Testis (tissue), 3 donors: Measurements from ENCODE around the gene NRCAM. TPM values are rescaled to one million over a fixed set of nuclear protein-coding genes. Genes with fewer than 3 reads are reported as not detected.

Experiments used
- DNase-seq: peaks from one replicate; pipeline ENCODE4 v3.0.0-alpha.2; 2019
- H3K27ac ChIP-seq, 2 donors: fragments of 200-600 bp; sonication (generic); one replicate each; pipeline ENCODE4 v1.5.1; 2019
- H3K27me3 ChIP-seq: fragments of 200-600 bp; sonication (generic); one replicate; pipeline ENCODE4 v1.5.1; 2019
- H3K36me3 ChIP-seq: fragments of 200-600 bp; sonication (generic); one replicate; pipeline ENCODE4 v1.5.1; 2017; ENCODE audit warnings: low read depth; ENCODE audit errors: missing control alignments
- H3K4me1 ChIP-seq: fragments of 200-600 bp; sonication (generic); one replicate; pipeline ENCODE4 v1.5.1; 2019
- H3K4me3 ChIP-seq, 2 donors: fragments of 200-600 bp; sonication (generic); one replicate each; pipeline ENCODE4 v1.5.1; 2017 to 2019
- H3K9me3 ChIP-seq: fragments of 200-600 bp; sonication (generic); one replicate; pipeline ENCODE4 v1.5.1; 2017
- CTCF ChIP-seq, 3 experiments: fragments of 450-650 bp in 2 of 3; fragments of 200-600 bp in 1 of 3; sonication (generic) in 1 of 3; IDR thresholded peaks; one replicate each; pipeline ENCODE4 v1.5.1; 2016 to 2019; ENCODE audit warnings: antibody characterized with exemption in 3 of 3, mild to moderate bottlenecking in 2 of 3, moderate library complexity in 1 of 3
- POLR2A ChIP-seq: fragments of 450-650 bp; IDR thresholded peaks from one replicate; pipeline ENCODE4 v1.6.1; 2017; ENCODE audit warnings: antibody characterized with exemption, mild to moderate bottlenecking, moderate library complexity
- WGBS, 2 donors: methylation state at CpG; one replicate each; pipeline ENCODE4 v1.1.5; 2018; 5-methylcytosine and 5-hydroxymethylcytosine counted together
- intact Hi-C: fragments of 100-400 bp; cut with DNase I; formaldehyde crosslinking; loops from one replicate; pipeline ENCODE4 v1.15.1; 2023; ENCODE audit warnings: low total_unique reads
- polyA plus RNA-seq: library from polyadenylated mRNA; stranded (reverse); fragments of 350-450 nt; fragmentation: Illumina TruSeq; extraction: RNeasy Lipid Tissue Mini Kit (QIAGEN cat#74804); gene quantifications from one replicate; pipeline ENCODE4 v1.2.3, GENCODE V29; 2014; ENCODE audit warnings: low read depth, low replicate concordance; ENCODE audit not compliant: insufficient read depth
- total RNA-seq, 2 donors: library from RNA; depleted of rRNA; stranded (reverse); fragments of >200 nt; gene quantifications; one replicate each; pipeline ENCODE4 v1.2.3, GENCODE V29; 2016

NRCAM gene
- total and polyA plus RNA-seq, 3 donors from 2014 or later = 7.4 to 11.4 (median 7.6) TPM

- 82 to 85% methylated on average over 4 of the region's 4 CpGs for WGBS, 2 donors
- no peak for DNase-seq
- Histone ChIP-seq H3K36me3 (no peaks in the 10 kb centered on the region), H3K9me3 (no peaks in the 10 kb centered on the region), H3K4me3 (no peak overlapping the region), H3K27me3 (no peaks in the 10 kb centered on the region), H3K27ac (no peak overlapping the region), H3K4me1 (no peaks in the 10 kb centered on the region)
- no peak for TF ChIP-seq POLR2A
- TF ChIP-seq CTCF (IDR thresholded peaks at IDR 0.05) = no peak
- intact Hi-C loops = no loop called here
These were observed 32.2 kb downstream of the NRCAM start for GRCh38 chr7:108424013-108424412.

- TF ChIP-seq CTCF (IDR thresholded peaks at IDR 0.05) = no peak
- intact Hi-C loops = no loop called here
- WGBS, 2 donors = 82 to 85% methylated on average over 5 of the region's 5 CpGs
- Histone ChIP-seq H3K36me3 (no peaks in the 10 kb centered on the region), H3K9me3 (no peaks in the 10 kb centered on the region), H3K4me1 (no peaks in the 10 kb centered on the region), H3K4me3 (no peak overlapping the region), H3K27me3 (no peaks in the 10 kb centered on the region), H3K27ac (no peak overlapping the region)
- no peak for DNase-seq
These were observed 32.9 kb downstream of the NRCAM start for GRCh38 chr7:108423089-108423989.

- 23 to 41% methylated on average over 3 of the region's 3 CpGs for WGBS, 2 donors
- DNase-seq = no peak
- no peak overlapping the region for H3K4me3 ChIP-seq
- TF ChIP-seq POLR2A = no peak
- TF ChIP-seq CTCF (IDR thresholded peaks at IDR 0.05) = no peak
- H3K36me3 ChIP-seq = no peaks in the 10 kb centered on the region
- no peaks in the 10 kb centered on the region for H3K9me3 ChIP-seq
- no peaks in the 10 kb centered on the region for H3K4me1 ChIP-seq
- no peak overlapping the region for H3K27ac ChIP-seq
- no peaks in the 10 kb centered on the region for H3K27me3 ChIP-seq
- intact Hi-C loops = no loop called here
These were observed 34.4 kb downstream of the NRCAM start for GRCh38 chr7:108421720-108422331.

GRCh38 chr7:108419961-108420908 lies 36.0 kb downstream of the NRCAM start:
- TF ChIP-seq CTCF (IDR thresholded peaks at IDR 0.05) (no peak), POLR2A (no peak)
- Histone ChIP-seq H3K27ac (no peak overlapping the region), H3K4me1 (no peaks in the 10 kb centered on the region), H3K27me3 (no peaks in the 10 kb centered on the region), H3K9me3 (no peaks in the 10 kb centered on the region), H3K36me3 (no peaks in the 10 kb centered on the region), H3K4me3 (no peak overlapping the region)
- DNase-seq = no peak
- 61 to 73% methylated on average over 7 of the region's 7 CpGs for WGBS, 2 donors
- intact Hi-C loops = no loop called here
